A549 (cell line): Measurements from ENCODE around the gene PPM1H. TPM values are rescaled to one million over a fixed set of nuclear protein-coding genes. Genes with fewer than 3 reads are reported as not detected.
A peak's percentile ranks its signal among the peaks of the same experiment; 100 is the strongest.

Experiments
- ATAC-seq, 2 experiments: fragments of 200-7000 bp in 1 of 2; fragments of >200 bp in 1 of 2; cut with Nextera tagmentation in 1 of 2; cut with Tn5 transposase in 1 of 2; 3 replicates each; pipeline versions ENCODE4 v1.8.0 to v1.9.1; 2018 to 2020; ENCODE audit warnings: mild to moderate bottlenecking in 1 of 2, moderate library complexity in 1 of 2
- CTCF ChIA-PET: fragments of 300-600 bp; sonication (Branson Sonifier 250); formaldehyde crosslinking; extraction: SDS; loops from one replicate; lab custom pipeline; 2021; ENCODE audit warnings: antibody characterized with exemption, inconsistent platforms; lab: Yijun Ruan, JAX
- POLR2A ChIA-PET: fragments of 350-600 bp; formaldehyde crosslinking; extraction: SDS; loops from one replicate; lab custom pipeline; 2021; ENCODE audit warnings: antibody characterized with exemption, inconsistent platforms; lab: Yijun Ruan, JAX
- DNase-seq, 2 experiments: peaks; one replicate each; pipeline versions ENCODE4 v3.0.0 to v3.0.0-alpha.2; 2011 to 2016; ENCODE audit warnings: low read depth in 1 of 2, low spot score in 1 of 2
- FAIRE-seq: peaks from 2 replicates; lab custom pipeline; 2011; peaks lifted over from hg19 to GRCh38; lab: Jason Lieb, UNC
- H3K27ac ChIP-seq, 2 experiments: fragments of >200 bp; sonication (Bioruptor Twin); formaldehyde crosslinking; 3 replicates each; pipeline ENCODE4 v1.5.1; 2016 to 2017
- H3K4me1 ChIP-seq: fragments of >200 bp; sonication (Bioruptor Twin); formaldehyde crosslinking; 3 replicates; pipeline ENCODE4 v1.6.1; 2016
- H3K4me2 ChIP-seq: fragments of >200 bp; sonication (Bioruptor Twin); formaldehyde crosslinking; 3 replicates; pipeline ENCODE4 v1.6.1; 2016
- H3K4me3 ChIP-seq: fragments of >200 bp; sonication (Bioruptor Twin); formaldehyde crosslinking; 3 replicates; pipeline ENCODE4 v1.5.1; 2016
- H3K9me3 ChIP-seq: fragments of >200 bp; sonication (Bioruptor Twin); formaldehyde crosslinking; 3 replicates; pipeline ENCODE4 v1.6.1; 2016
- BCL3 ChIP-seq: fragments of >200 bp; sonication (Bioruptor Twin); formaldehyde crosslinking; IDR thresholded peaks from 3 replicates; pipeline ENCODE4 v1.6.1; 2016
- BHLHE40 ChIP-seq: IDR thresholded peaks from 2 replicates; pipeline ENCODE4 v1.6.1; 2012; ENCODE audit warnings: low read depth, low read length, inconsistent platforms
- EP300 ChIP-seq, 2 experiments: fragments of >200 bp; sonication (Bioruptor Twin); formaldehyde crosslinking; IDR thresholded peaks; 2 replicates in 1 of 2; 3 replicates in 1 of 2; pipeline ENCODE4 v1.6.1; 2016 to 2017
- FOSL2 ChIP-seq, 2 experiments: fragments of 450-650 bp in 1 of 2; fragments of >200 bp in 1 of 2; sonication (Bioruptor Twin) in 1 of 2; formaldehyde crosslinking; IDR thresholded peaks; 2 replicates each; pipeline versions ENCODE4 v1.5.0 to v1.6.1; 2016 to 2020; ENCODE audit warnings: mild to moderate bottlenecking in 1 of 2, moderate library complexity in 1 of 2
- FOXS1 ChIP-seq: fragments of 250-450 bp; sonication (Bioruptor Pico); IDR thresholded peaks from 2 replicates; pipeline ENCODE4 v1.5.0; 2020; ENCODE audit warnings: mild to moderate bottlenecking, moderate library complexity
- GATA3 ChIP-seq: IDR thresholded peaks from 2 replicates; pipeline ENCODE4 v1.6.1; 2012; ENCODE audit warnings: borderline replicate concordance
- HDAC2 ChIP-seq: fragments of 200-600 bp; sonication (generic); IDR thresholded peaks from 2 replicates; pipeline ENCODE4 v1.6.1; 2016
- HES2 ChIP-seq: fragments of >200 bp; sonication (Bioruptor Twin); formaldehyde crosslinking; IDR thresholded peaks from 2 replicates; pipeline ENCODE4 v1.6.1; 2016
- HEYL ChIP-seq: fragments of 250-450 bp; sonication (Bioruptor Pico); IDR thresholded peaks from 2 replicates; pipeline ENCODE4 v1.8.0; 2021; ENCODE audit warnings: mild to moderate bottlenecking, moderate library complexity
- HOXA7 ChIP-seq: fragments of 250-450 bp; sonication (Bioruptor Pico); IDR thresholded peaks from 2 replicates; pipeline ENCODE4 v1.5.0; 2020; ENCODE audit warnings: mild to moderate bottlenecking, moderate library complexity
- JUN ChIP-seq, 2 experiments: fragments of >200 bp; sonication (Bioruptor Twin); formaldehyde crosslinking; IDR thresholded peaks; 2 replicates in 1 of 2; 3 replicates in 1 of 2; pipeline ENCODE4 v1.6.1; 2016 to 2017
- JUNB ChIP-seq: fragments of >200 bp; sonication (Bioruptor Twin); formaldehyde crosslinking; IDR thresholded peaks from 2 replicates; pipeline ENCODE4 v1.6.1; 2016
- MAX ChIP-seq: IDR thresholded peaks from 2 replicates; pipeline ENCODE4 v1.6.1; 2012
- NR3C1 ChIP-seq: fragments of >200 bp; sonication (Bioruptor Twin); formaldehyde crosslinking; IDR thresholded peaks from 3 replicates; pipeline ENCODE4 v1.6.1; 2017
- PHF8 ChIP-seq: fragments of 200-600 bp; sonication (generic); IDR thresholded peaks from 2 replicates; pipeline ENCODE4 v1.6.1; 2016; ENCODE audit warnings: low read depth, mild to moderate bottlenecking, antibody characterized with exemption, moderate library complexity, borderline replicate concordance
- POLR2AphosphoS2 ChIP-seq: conservative IDR thresholded peaks from 2 replicates; pipeline ENCODE4 v1.6.1; 2012; ENCODE audit warnings: low read length, improper control_type of control experiment, inconsistent platforms
- RAD21 ChIP-seq, 2 experiments: fragments of >200 bp in 1 of 2; sonication (Bioruptor Twin) in 1 of 2; formaldehyde crosslinking in 1 of 2; IDR thresholded peaks in 1 of 2; conservative IDR thresholded peaks in 1 of 2; 2 replicates in 1 of 2; 3 replicates in 1 of 2; pipeline ENCODE4 v1.6.1; 2012 to 2018; ENCODE audit warnings: inconsistent platforms in 1 of 2
- REST ChIP-seq: fragments of 200-600 bp; sonication (generic); IDR thresholded peaks from 2 replicates; pipeline ENCODE4 v1.6.1; 2016; ENCODE audit warnings: antibody characterized with exemption, mild to moderate bottlenecking, moderate library complexity
- TP53 ChIP-seq: fragments of 250-450 bp; sonication (Bioruptor Pico); IDR thresholded peaks from 2 replicates; pipeline ENCODE4 v1.5.0; 2021; ENCODE audit warnings: mild to moderate bottlenecking, moderate library complexity
- ZNF302 ChIP-seq: fragments of 250-450 bp; sonication (Bioruptor Pico); IDR thresholded peaks from 2 replicates; pipeline ENCODE4 v1.9.0; 2021; ENCODE audit warnings: inconsistent platforms, mild to moderate bottlenecking, moderate library complexity
- WGBS: methylation state at CpG from one replicate; pipeline ENCODE4 v1.1.6; 2017; ENCODE audit errors: missing lambda C conversion rate; 5-methylcytosine and 5-hydroxymethylcytosine counted together
- polyA plus RNA-seq, 4 experiments: library from polyadenylated mRNA; depleted of rRNA in 3 of 4; stranded (reverse); fragments of >200 nt; fragmentation: RNase III in 1 of 4; extraction: RNeasy Plus Mini Kit Qiagen cat#74134 plus additional on column Dnase treatment in 1 of 4; gene quantifications; 2 replicates in 3 of 4; 3 replicates in 1 of 4; pipeline ENCODE4 v1.2.3, GENCODE V29; 2011 to 2017

Gene PPM1H
- polyA plus RNA-seq, 2 of the 4 experiments (the other 2 are of a cell fraction): 7.8 TPM

GRCh38 chr12:62758216-62758615 lies 176.7 kb downstream of the PPM1H start:
- Histone ChIP-seq H3K4me2 (peak overlapping the region; percentile 30), H3K4me1 (peaks cover 67% of the 10 kb centered on the region), H3K27ac (peak overlapping the region; percentile 87 to 93; a peak in 5 of 6 replicates), H3K9me3 (no peaks in the 10 kb centered on the region), H3K4me3 (no peak overlapping the region)
- POLR2A ChIA-PET: interaction anchor here (0.6 kb wide), 1 partner anchor 318 kb away, joined by 6 read pairs; no protein-coding TSS in a partner anchor
- ATAC-seq: peak in 1 of 2 experiments; percentile 31; a peak in 2 of 6 replicates
- peak in 1 of 2 experiments; percentile 77 for DNase-seq
- 0% methylated on average over 1 of the region's 1 CpG for WGBS
- TF ChIP-seq GATA3 (peak; percentile 78; the same call in 1 of the 2 replicates), NR3C1 (no peak), MAX (peak; percentile 60), PHF8 (no peak), ZNF302 (CRISPR knock-in tag) (no peak), REST (no peak), EP300 (IDR thresholded peaks at IDR 0.05) (peak; percentile 15 to 74; a peak in 2 of 5 replicates), BHLHE40 (no peak), POLR2AphosphoS2 (no peak), HES2 (no peak), JUNB (peak; percentile 57), TP53 (CRISPR knock-in tag) (no peak), BCL3 (peak; percentile 54; the same call in 1 of the 3 replicates), FOXS1 (no peak), HDAC2 (no peak), FOSL2 (IDR thresholded peaks at IDR 0.05) (peak; percentile 27; the same call in 1 of the 2 replicates), FOSL2 (CRISPR knock-in tag; IDR thresholded peaks at IDR 0.05) (peak; percentile 51; the same call in 1 of the 2 replicates), JUN (IDR thresholded peaks at IDR 0.05) (peak; percentile 51 to 56; a peak in 2 of 5 replicates), RAD21 (conservative IDR thresholded peaks at IDR 0.05 in 1 of 2, IDR thresholded peaks at IDR 0.05 in 1 of 2) (0 out of 5 replicates have a peak, but pooled peaks of 1 of the 2 experiments have one; percentile 24)
- FAIRE-seq: no peak
- CTCF ChIA-PET: interaction anchor here (1.2 to 1.9 kb wide), 3 partner anchors 21 to 177 kb away, joined by 3 to 5 read pairs (median 3); no protein-coding TSS in a partner anchor

- ATAC-seq (no peak), DNase-seq (no peak), FAIRE-seq (no peak)
- Histone ChIP-seq H3K4me1 (peaks cover 59% of the 10 kb centered on the region), H3K4me2 (no peak overlapping the region), H3K9me3 (no peaks in the 10 kb centered on the region), H3K27ac (peak overlapping the region; percentile 87 to 93; a peak in 4 of 6 replicates), H3K4me3 (no peak overlapping the region)
- 87% methylated on average over 2 of the region's 2 CpGs for WGBS
- no peak for TF ChIP-seq HEYL (CRISPR knock-in tag)
- TF ChIP-seq HOXA7 (CRISPR knock-in tag): no peak
- ChIA-PET CTCF (interaction anchor here (1.2 to 2.7 kb wide), 3 partner anchors 20 to 175 kb away, joined by 3 to 11 read pairs (median 5); no protein-coding TSS in a partner anchor), POLR2A (no interaction called here)
These were observed 177.9 kb downstream of the PPM1H start for GRCh38 chr12:62757048-62757447.
